RCC 7860 (cell line): ENCODE data around the gene ADAM17.

Experiments used
- DNase-seq: peaks from one replicate; pipeline ENCODE4 v3.0.0-alpha.2; 2015; ENCODE audit warnings: low spot score
- FAIRE-seq: peaks from 2 replicates; lab custom pipeline; 2012; peaks lifted over from hg19 to GRCh38; lab: Jason Lieb, UNC

ADAM17 gene

DNA sequence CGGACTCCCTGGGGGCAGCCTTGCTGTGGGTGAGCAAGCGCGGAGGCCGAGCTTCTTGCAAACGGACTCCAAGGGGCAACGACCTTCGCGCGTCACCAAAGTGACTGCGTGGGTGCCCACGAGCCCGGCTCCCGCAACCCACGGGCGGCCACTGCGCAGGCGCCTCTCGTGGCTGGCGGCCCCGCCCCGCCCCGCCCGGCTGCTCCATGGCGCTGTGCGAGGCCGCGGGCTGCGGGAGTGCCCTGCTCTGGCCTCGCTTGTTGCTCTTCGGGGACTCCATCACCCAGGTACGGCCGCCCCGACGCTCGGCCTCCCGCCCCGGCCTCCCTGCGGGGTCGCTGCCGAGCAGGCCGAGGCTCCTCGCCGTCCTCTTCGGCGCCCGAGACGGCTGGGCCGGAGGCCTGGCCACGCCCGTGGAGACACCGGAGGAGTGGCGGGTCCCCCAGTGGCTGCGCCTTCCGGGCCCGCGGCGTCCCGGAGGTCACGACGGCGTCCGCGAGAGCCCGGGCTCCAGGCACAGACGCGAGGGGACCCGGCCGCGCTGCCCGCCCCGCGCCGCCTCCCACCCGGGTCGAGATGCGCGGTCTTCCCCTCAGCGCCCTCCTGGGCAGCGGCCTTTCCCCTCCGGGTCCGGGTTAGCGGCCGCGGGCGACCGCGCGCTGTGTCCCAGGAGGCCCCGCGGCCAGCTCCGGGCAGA lies 81.1 kb downstream of the ADAM17 start, which contains the start of gene IAH1:
TSS of gene IAH1 (plus strand) at position 191 of the 697 bp plus-strand sequence. CDS start at position 207, 16 bp downstream.
- no peak for FAIRE-seq
- peak; percentile 35 for DNase-seq

- no peak for FAIRE-seq
- no peak for DNase-seq
These were observed 81.7 kb downstream of the ADAM17 start for GRCh38 chr2:9473985-9474360.

GRCh38 chr2:9473308-9473984 lies 82.2 kb downstream of the ADAM17 start:
- no peak for DNase-seq
- FAIRE-seq, result no peak

- no peak for DNase-seq
- FAIRE-seq, result no peak
These were observed 83.1 kb downstream of the ADAM17 start for GRCh38 chr2:9472511-9472910.

DNA sequence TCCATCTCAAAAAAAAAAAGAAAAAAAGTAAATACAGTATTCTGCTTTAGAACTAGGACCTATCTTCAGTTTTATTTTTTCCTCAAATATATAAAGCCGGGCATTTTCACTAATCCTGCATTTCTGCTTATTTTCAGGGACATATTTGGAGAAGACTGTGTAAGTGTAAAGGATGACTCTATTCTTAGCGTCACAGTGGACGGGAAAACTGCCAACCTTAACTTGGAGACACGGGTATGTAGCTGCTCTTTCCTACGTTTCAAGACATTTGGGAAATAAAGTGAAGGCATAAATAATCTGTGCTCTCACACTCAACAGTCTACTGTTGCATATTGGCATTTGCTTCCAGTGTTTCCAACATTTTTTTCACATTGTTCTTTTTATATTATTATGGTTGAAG lies 84.4 kb downstream of the ADAM17 start:
- no peak for FAIRE-seq
- DNase-seq, result no peak

DNA sequence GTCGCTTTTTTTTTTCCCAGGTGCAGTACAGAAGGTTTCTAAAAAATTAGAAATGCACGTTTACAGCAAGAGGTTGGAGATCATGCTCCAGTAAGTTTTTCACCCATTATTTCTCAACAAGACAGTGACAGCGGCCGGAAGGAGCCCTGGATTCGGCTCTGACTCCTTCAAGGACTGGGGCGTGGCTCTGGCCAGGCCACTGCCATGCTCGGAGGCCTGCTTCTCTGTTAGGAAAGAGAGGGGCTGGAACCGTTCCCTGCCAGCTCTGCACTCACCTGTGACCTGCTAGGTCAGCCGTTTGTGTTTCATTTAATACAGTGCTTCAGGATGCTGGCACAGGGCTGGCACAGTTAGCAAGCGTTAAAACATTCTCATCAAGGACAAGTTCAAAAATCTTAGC lies 87.9 kb downstream of the ADAM17 start:
- FAIRE-seq (no peak), DNase-seq (no peak)

DNA sequence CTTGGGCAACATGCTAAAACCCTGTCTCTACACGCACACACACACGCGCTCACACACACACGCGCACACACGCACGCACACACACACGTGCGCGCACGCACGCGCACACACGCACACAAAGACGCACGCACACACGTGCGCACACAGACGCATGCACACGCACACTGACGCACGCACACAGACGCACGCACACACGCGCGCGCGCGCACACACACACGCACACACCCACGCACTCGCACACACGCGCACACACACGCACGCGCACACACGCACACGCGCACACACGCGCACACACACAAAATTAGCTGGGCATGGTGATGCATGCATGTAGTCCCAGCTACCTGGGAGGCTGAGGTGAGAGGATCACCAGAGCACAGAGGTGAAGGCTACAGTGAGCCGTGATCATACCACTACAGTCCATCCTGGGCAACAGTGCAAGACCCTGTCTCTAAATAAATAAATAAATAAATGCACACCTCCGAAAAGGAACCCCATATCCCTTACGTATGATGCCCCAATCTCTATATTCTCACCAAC lies 89.4 kb downstream of the ADAM17 start:
- DNase-seq, result no peak
- no peak for FAIRE-seq

DNA sequence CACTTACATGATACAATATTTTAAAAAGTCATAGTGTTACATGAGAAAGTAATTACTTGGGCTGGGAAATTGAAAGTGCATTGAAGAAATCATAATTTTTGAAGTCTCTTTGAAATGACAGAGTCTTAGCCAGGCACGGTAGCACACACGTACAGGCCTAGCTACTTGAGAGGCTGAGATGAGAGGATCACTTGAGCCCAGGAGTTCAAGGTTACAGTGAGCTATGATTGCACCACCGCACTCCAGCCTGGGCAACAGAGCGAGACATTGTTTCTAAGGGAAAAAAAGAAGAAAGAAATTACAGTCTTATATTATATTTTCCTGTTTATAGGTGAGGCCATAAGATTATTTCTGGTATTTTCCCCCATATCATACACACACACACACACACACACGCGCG lies 90.5 kb downstream of the ADAM17 start:
- FAIRE-seq (no peak), DNase-seq (no peak)

DNA sequence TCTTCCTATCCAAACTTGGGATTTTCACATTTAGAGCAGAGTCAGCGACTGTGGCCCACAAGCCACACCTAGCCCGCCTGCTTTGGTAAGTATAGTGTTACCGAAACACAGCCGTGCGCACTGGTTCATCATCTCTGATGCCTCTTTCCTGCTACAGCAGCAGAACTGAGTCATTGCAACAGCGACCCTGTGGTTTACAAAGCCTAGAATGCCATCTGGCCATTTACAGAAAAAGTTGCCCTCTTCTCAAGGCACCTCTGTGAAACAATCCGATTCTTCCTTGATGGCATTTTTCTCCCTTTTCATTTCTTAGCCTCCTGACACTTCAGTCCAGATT lies 92.0 kb downstream of the ADAM17 start:
- DNase-seq (no peak), FAIRE-seq (no peak)

- DNase-seq (no peak), FAIRE-seq (no peak)
These were observed 92.5 kb downstream of the ADAM17 start for GRCh38 chr2:9462886-9463697.

GRCh38 chr2:9462313-9462712 lies 93.3 kb downstream of the ADAM17 start:
- DNase-seq, result no peak
- no peak for FAIRE-seq

DNA sequence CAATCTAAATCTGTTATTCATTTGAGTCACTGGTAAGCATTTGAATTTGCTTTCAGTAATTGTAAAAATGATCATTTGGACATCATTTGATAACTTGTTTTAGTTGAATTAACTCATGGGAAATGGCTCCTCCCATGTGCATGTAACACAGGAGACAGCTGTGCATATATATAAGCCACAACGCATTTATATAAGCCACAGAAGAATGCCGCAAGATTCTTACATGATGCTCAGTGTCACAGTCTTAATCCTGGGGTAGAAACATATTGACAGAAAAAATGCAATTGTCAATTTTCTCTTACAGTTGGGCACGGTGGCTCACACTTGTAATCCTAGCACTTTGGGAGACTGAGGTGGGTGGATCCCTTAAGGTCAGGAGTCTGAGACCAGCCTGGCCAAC lies 94.6 kb downstream of the ADAM17 start:
- FAIRE-seq (no peak), DNase-seq (no peak)

- DNase-seq (no peak), FAIRE-seq (no peak)
These were observed 95.1 kb downstream of the ADAM17 start for GRCh38 chr2:9460441-9461017.

GRCh38 chr2:9451231-9451630 lies 104.4 kb downstream of the ADAM17 start:
- DNase-seq (no peak), FAIRE-seq (no peak)

DNA sequence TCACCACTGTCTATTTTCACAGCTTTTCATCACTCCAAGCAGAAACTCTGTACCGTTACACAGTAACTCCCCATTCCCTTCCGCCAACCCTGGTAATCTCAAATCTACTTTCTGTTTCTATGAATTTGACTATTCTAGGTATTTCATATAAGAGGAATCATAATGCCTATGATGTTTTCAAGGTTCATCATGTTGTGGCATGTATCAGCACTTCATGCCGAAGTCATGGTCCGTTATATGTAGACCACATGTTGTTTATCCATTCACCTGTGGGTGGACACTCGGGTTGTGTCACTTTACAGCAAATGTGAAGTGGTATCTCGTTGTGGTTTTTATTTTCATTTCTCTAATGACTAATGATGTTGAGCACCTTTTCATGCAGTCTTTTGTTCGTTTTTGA lies 110.5 kb downstream of the ADAM17 start:
- DNase-seq, result no peak
- FAIRE-seq, result no peak

DNA sequence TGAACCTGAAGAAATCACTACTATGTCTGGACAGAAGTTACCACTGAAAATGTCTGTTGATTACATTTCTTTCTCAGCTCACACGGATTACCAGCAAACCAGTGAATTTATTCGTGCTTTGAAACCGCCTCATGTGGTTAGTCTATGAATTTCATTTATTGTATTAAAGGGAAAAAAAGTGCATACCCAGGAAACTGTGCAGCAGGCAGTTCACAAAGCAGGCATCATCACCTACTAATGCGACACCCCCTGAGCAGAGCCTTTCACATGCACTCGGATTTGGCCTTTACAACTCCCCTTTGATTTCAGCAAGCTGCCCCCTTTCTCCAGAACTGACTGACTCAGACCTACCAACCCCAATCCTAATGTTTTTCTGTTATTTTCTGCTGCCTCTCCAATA lies 112.1 kb downstream of the ADAM17 start:
- no peak for DNase-seq
- no peak for FAIRE-seq

GRCh38 chr2:9441556-9441955 lies 114.1 kb downstream of the ADAM17 start:
- FAIRE-seq, result no peak
- no peak for DNase-seq

DNA sequence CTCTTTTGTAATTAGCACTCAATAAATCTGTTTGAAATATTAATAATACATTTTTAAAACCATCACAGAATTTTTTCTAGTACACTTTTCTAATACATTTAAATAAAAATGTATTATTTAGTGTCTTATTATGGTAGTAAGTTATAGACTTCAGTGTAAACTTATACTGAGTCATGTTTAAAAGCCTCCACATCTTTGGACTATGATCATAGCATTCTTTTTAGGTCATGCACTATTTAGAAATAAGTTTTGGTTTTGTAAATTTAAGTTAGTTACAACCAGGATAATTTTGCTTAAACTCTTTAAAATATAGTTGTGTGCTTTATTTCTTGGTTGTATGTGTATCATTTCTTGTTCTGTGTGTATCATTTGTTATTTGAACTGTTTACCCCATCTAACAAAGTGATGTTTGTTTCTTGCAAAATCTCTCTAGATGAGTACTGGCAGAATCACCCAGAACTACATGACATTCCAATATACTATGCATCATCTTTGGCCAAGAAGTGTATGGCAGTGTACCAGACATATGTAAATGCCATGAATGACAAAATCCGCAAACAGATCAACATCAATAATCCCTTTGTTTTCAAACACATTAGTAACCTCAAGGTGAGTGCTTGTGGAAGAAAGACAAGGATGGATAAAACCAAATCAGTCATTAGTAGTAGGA lies 115.4 kb downstream of the ADAM17 start:
- FAIRE-seq (no peak), DNase-seq (no peak)

GRCh38 chr2:9439536-9439935 lies 116.1 kb downstream of the ADAM17 start:
- DNase-seq (no peak), FAIRE-seq (no peak)
